ENCODE results near the gene HELZ2.

HELZ2 gene

GRCh38 chr20:63566395-63567135, 7.5 kb downstream of the HELZ2 start:
- H3K27me3 ChIP-seq (ENCODE audit: control insufficient read depth, insufficient read depth, low read length), result no peaks in the 10 kb centered on the region
- H3K9me3 ChIP-seq (replicated peaks; ENCODE audit: low read length), result no peaks in the 10 kb centered on the region
- no peak overlapping the region for H3K9ac ChIP-seq (ENCODE audit: low read depth, low read length)
- H3K4me3 ChIP-seq (ENCODE audit: low read length), result no peak overlapping the region
- H3K36me3 ChIP-seq (ENCODE audit: insufficient read depth, low read length), result peaks cover 5% of the 10 kb centered on the region
- peaks cover 8% of the 10 kb centered on the region for H3K4me1 ChIP-seq (ENCODE audit: control insufficient read depth, insufficient read depth, low read length)
- no peak overlapping the region for H3K4me2 ChIP-seq (ENCODE audit: low read length)

GRCh38 chr20:63565699-63566335, 8.2 kb downstream of the HELZ2 start:
- Histone ChIP-seq H3K4me3 (ENCODE audit: low read length) (no peak overlapping the region), H3K4me2 (ENCODE audit: low read length) (no peak overlapping the region), H3K36me3 (ENCODE audit: insufficient read depth, low read length) (peaks cover 5% of the 10 kb centered on the region), H3K9me3 (replicated peaks; ENCODE audit: low read length) (no peaks in the 10 kb centered on the region), H3K4me1 (ENCODE audit: control insufficient read depth, insufficient read depth, low read length) (peaks cover 8% of the 10 kb centered on the region), H3K27me3 (ENCODE audit: control insufficient read depth, insufficient read depth, low read length) (no peaks in the 10 kb centered on the region), H3K9ac (ENCODE audit: low read depth, low read length) (no peak overlapping the region)

- H3K36me3 ChIP-seq (ENCODE audit: insufficient read depth, low read length), result peaks cover 9% of the 10 kb centered on the region
Measured at GRCh38 chr20:63565021-63565698, 8.9 kb downstream of the HELZ2 start.

GRCh38 chr20:63564036-63564810, 9.8 kb downstream of the HELZ2 start:
- H3K27me3 ChIP-seq (ENCODE audit: control insufficient read depth, insufficient read depth, low read length), result no peaks in the 10 kb centered on the region
- H3K9me3 ChIP-seq (replicated peaks; ENCODE audit: low read length), result no peaks in the 10 kb centered on the region
- H3K36me3 ChIP-seq (ENCODE audit: insufficient read depth, low read length), result peaks cover 11% of the 10 kb centered on the region
- H3K4me3 ChIP-seq (ENCODE audit: low read length), result no peak overlapping the region
- H3K4me2 ChIP-seq (ENCODE audit: low read length), result no peak overlapping the region
- H3K9ac ChIP-seq (ENCODE audit: low read depth, low read length), result no peak overlapping the region
- H3K4me1 ChIP-seq (ENCODE audit: control insufficient read depth, insufficient read depth, low read length), result peaks cover 4% of the 10 kb centered on the region

More at GRCh38 chr20:63565021-63565698, 8.9 kb downstream of the HELZ2 start:
- H3K9me3 ChIP-seq (replicated peaks; ENCODE audit: low read length), result no peaks in the 10 kb centered on the region
- H3K4me3 ChIP-seq (ENCODE audit: low read length), result no peak overlapping the region
- no peak overlapping the region for H3K4me2 ChIP-seq (ENCODE audit: low read length)
- peaks cover 8% of the 10 kb centered on the region for H3K4me1 ChIP-seq (ENCODE audit: control insufficient read depth, insufficient read depth, low read length)
- no peak overlapping the region for H3K9ac ChIP-seq (ENCODE audit: low read depth, low read length)
- no peaks in the 10 kb centered on the region for H3K27me3 ChIP-seq (ENCODE audit: control insufficient read depth, insufficient read depth, low read length)

- Histone ChIP-seq H3K4me1 (ENCODE audit: control insufficient read depth, insufficient read depth, low read length) (no peaks in the 10 kb centered on the region), H3K9me3 (replicated peaks; ENCODE audit: low read length) (no peaks in the 10 kb centered on the region), H3K27me3 (ENCODE audit: control insufficient read depth, insufficient read depth, low read length) (no peaks in the 10 kb centered on the region), H3K36me3 (ENCODE audit: insufficient read depth, low read length) (peaks cover 11% of the 10 kb centered on the region), H3K4me2 (ENCODE audit: low read length) (no peak overlapping the region), H3K9ac (ENCODE audit: low read depth, low read length) (no peak overlapping the region), H3K4me3 (ENCODE audit: low read length) (no peak overlapping the region)
Measured at GRCh38 chr20:63563225-63563935, 10.7 kb downstream of the HELZ2 start.

- H3K9ac ChIP-seq (ENCODE audit: low read depth, low read length), result no peak overlapping the region
- H3K4me2 ChIP-seq (ENCODE audit: low read length), result no peak overlapping the region
- H3K27me3 ChIP-seq (ENCODE audit: control insufficient read depth, insufficient read depth, low read length), result no peaks in the 10 kb centered on the region
- H3K4me1 ChIP-seq (ENCODE audit: control insufficient read depth, insufficient read depth, low read length), result no peaks in the 10 kb centered on the region
- no peak overlapping the region for H3K4me3 ChIP-seq (ENCODE audit: low read length)
- H3K36me3 ChIP-seq (ENCODE audit: insufficient read depth, low read length), result peaks cover 11% of the 10 kb centered on the region
- no peaks in the 10 kb centered on the region for H3K9me3 ChIP-seq (replicated peaks; ENCODE audit: low read length)
Measured at GRCh38 chr20:63562461-63563224, 11.4 kb downstream of the HELZ2 start.

GRCh38 chr20:63561624-63562396, 12.2 kb downstream of the HELZ2 start:
- H3K4me2 ChIP-seq (ENCODE audit: low read length), result no peak overlapping the region
- no peak overlapping the region for H3K4me3 ChIP-seq (ENCODE audit: low read length)
- H3K27me3 ChIP-seq (ENCODE audit: control insufficient read depth, insufficient read depth, low read length), result no peaks in the 10 kb centered on the region
- H3K36me3 ChIP-seq (ENCODE audit: insufficient read depth, low read length), result peaks cover 10% of the 10 kb centered on the region
- H3K9me3 ChIP-seq (replicated peaks; ENCODE audit: low read length), result no peaks in the 10 kb centered on the region
- no peak overlapping the region for H3K9ac ChIP-seq (ENCODE audit: low read depth, low read length)
- H3K4me1 ChIP-seq (ENCODE audit: control insufficient read depth, insufficient read depth, low read length), result no peaks in the 10 kb centered on the region

- Histone ChIP-seq H3K27me3 (ENCODE audit: control insufficient read depth, insufficient read depth, low read length) (no peaks in the 10 kb centered on the region), H3K4me1 (ENCODE audit: control insufficient read depth, insufficient read depth, low read length) (no peaks in the 10 kb centered on the region), H3K9ac (ENCODE audit: low read depth, low read length) (no peak overlapping the region), H3K9me3 (replicated peaks; ENCODE audit: low read length) (no peaks in the 10 kb centered on the region), H3K4me2 (ENCODE audit: low read length) (no peak overlapping the region), H3K36me3 (ENCODE audit: insufficient read depth, low read length) (peaks cover 8% of the 10 kb centered on the region), H3K4me3 (ENCODE audit: low read length) (no peak overlapping the region)
Measured at GRCh38 chr20:63560856-63561609, 13.0 kb downstream of the HELZ2 start.

GRCh38 chr20:63560333-63560805, 13.7 kb downstream of the HELZ2 start:
- Histone ChIP-seq H3K27me3 (ENCODE audit: control insufficient read depth, insufficient read depth, low read length) (no peaks in the 10 kb centered on the region), H3K4me1 (ENCODE audit: control insufficient read depth, insufficient read depth, low read length) (no peaks in the 10 kb centered on the region), H3K4me3 (ENCODE audit: low read length) (no peak overlapping the region), H3K4me2 (ENCODE audit: low read length) (no peak overlapping the region), H3K36me3 (ENCODE audit: insufficient read depth, low read length) (peaks cover 5% of the 10 kb centered on the region), H3K9ac (ENCODE audit: low read depth, low read length) (no peak overlapping the region), H3K9me3 (replicated peaks; ENCODE audit: low read length) (no peaks in the 10 kb centered on the region)

All from skeletal muscle satellite cell (primary cell).